ENCODE measurements around the gene STUM.

STUM gene

GRCh38 chr1:226541631-226542622 is 6.6 kb upstream of the STUM start:
- no peak for DNase-seq (ENCODE audit: low read depth in 1 of 2, low spot score in 1 of 2)

GRCh38 chr1:226542623-226543103 is 5.9 kb upstream of the STUM start:
- no peak for DNase-seq (ENCODE audit: low read depth in 1 of 2, low spot score in 1 of 2)
- TF ChIP-seq JUND (IDR thresholded peaks at IDR 0.05; ENCODE audit: low read depth), result no peak
- in situ Hi-C loops (cut with HindIII; ENCODE audit: low pct_unique_long_range_greater_than_20kb, low sequenced_read_pairs), result no loop called here

More at GRCh38 chr1:226541631-226542622, 6.6 kb upstream of the STUM start:
- TF ChIP-seq JUND (IDR thresholded peaks at IDR 0.05; ENCODE audit: low read depth), result no peak
- in situ Hi-C loops (cut with HindIII; ENCODE audit: low pct_unique_long_range_greater_than_20kb, low sequenced_read_pairs), result no loop called here

DNA sequence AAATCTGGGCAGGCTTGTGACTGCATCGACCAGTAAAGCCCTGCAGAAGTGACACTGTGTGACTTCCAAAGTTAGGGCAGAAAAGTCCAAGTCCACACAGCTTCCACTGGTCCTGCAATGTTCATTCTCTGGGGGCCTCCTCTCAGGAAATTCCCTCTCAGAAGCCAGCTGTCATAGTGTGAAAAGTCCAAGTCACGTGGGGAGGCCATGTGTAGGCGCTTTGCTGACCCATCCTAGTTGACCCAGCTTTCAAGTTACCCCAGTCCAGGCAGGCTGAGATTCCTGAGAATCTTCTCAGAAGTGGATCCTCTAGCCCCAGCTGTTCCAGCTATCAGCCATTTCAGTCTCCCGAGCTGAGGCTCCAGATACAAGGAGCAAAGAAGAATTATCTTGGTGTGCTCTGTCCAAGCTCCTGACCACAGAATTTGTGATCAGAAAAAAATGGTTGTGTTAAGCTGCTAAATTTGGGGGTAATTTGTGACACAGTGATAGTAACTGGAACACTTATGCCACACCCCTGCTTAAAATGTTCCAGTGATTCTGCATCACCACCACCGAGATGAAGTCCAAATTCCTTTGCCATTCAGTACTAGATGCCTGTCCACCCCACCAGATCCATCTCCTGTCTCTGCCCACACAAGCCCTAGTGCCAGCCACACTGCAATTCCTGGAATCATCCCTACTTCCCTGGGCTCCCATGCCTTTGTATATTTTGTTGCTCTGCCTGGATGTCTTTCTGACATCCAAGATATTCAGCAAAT is 2.5 kb upstream of the STUM start:
- TF ChIP-seq JUND (IDR thresholded peaks at IDR 0.05; ENCODE audit: low read depth), result no peak
- in situ Hi-C loops (cut with HindIII; ENCODE audit: low pct_unique_long_range_greater_than_20kb, low sequenced_read_pairs), result no loop called here
- no peak for DNase-seq (ENCODE audit: low read depth in 1 of 2, low spot score in 1 of 2)

GRCh38 chr1:226546926-226547325 is 1.6 kb upstream of the STUM start:
- TF ChIP-seq JUND (IDR thresholded peaks at IDR 0.05; ENCODE audit: low read depth), result no peak
- no peak for DNase-seq (ENCODE audit: low read depth in 1 of 2, low spot score in 1 of 2)
- in situ Hi-C loops (cut with HindIII; ENCODE audit: low pct_unique_long_range_greater_than_20kb, low sequenced_read_pairs), result no loop called here

GRCh38 chr1:226547754-226548191 is 791 bp upstream of the STUM start:
- TF ChIP-seq JUND (IDR thresholded peaks at IDR 0.05; ENCODE audit: low read depth), result no peak
- peak; percentile 93 to 97 for DNase-seq (ENCODE audit: low read depth in 1 of 2, low spot score in 1 of 2)
- in situ Hi-C loops (cut with HindIII; ENCODE audit: low pct_unique_long_range_greater_than_20kb, low sequenced_read_pairs), result no loop called here

DNA sequence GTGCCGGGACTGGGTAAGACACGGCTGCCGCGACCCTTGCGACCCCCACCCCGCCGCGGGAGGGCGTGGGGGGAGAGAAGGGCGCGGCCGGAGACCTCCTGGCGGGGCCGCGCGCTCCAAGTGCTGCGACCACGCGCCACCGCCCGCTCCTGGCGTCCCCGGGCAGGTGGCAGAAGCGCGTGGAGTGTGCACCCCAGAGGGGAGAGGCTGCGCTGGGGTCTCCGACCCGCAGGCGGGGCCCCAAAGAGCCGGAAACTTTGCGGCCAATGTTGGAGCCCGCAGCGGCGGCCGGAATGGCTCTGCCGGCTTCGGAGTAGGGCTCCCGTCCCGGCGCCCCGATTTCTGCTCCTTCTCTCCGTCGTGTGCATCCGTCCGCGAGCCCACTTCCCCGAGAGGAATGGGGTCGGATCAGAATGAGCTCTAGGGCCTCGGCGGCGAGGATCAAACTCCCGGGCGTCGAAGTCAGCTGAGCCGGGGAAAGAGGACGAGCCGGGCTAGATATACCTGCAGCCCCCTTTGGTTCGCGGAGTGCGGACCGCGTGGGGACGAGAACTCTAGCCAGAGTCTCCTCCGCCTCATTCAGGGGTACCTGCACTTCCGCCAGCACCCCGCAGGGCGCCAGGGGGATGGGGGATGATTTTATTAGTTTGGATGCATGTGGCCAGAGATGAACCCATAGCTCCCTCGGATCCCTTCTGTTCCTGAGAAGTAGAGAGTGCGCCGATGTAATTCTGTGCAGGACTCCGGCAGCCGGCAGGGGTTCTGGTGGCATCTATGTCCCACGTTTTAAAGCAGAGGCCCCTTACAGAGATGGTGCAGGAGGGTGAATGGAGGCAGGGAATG is 751 bp downstream of the STUM start:
- peak in 1 of 2 experiments; percentile 44 for DNase-seq (ENCODE audit: low read depth in 1 of 2, low spot score in 1 of 2)
- in situ Hi-C loops (cut with HindIII; ENCODE audit: low pct_unique_long_range_greater_than_20kb, low sequenced_read_pairs), result no loop called here
- TF ChIP-seq JUND (IDR thresholded peaks at IDR 0.05; ENCODE audit: low read depth), result no peak

- in situ Hi-C loops (cut with HindIII; ENCODE audit: low pct_unique_long_range_greater_than_20kb, low sequenced_read_pairs), result no loop called here
- TF ChIP-seq JUND (IDR thresholded peaks at IDR 0.05; ENCODE audit: low read depth), result no peak
- peak in 1 of 2 experiments; percentile 57 for DNase-seq (ENCODE audit: low read depth in 1 of 2, low spot score in 1 of 2)
Observed at GRCh38 chr1:226549937-226550671, 1.5 kb downstream of the STUM start.

GRCh38 chr1:226550672-226551041 is 2.1 kb downstream of the STUM start:
- no peak for DNase-seq (ENCODE audit: low read depth in 1 of 2, low spot score in 1 of 2)
- no peak for TF ChIP-seq JUND (IDR thresholded peaks at IDR 0.05; ENCODE audit: low read depth)
- in situ Hi-C loops (cut with HindIII; ENCODE audit: low pct_unique_long_range_greater_than_20kb, low sequenced_read_pairs), result no loop called here

DNA sequence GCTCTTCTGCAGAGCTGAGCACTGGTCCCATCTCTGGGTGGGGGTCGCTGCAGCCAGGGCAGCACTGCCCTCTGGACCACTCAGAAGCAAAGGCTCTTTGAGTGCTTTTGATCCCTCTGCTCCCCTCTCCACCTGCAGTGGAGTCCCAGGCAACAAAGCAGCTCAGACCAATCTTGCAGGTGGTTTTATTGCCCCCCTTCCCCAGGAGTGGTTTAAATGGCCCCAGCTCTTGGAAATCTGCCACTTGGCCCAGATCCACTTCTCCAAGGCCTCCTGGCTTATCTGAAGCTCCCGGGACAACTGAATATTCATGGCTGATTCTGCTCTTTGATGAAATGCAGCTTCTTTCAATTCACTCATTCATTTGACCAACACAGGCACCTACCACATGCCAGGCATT is 2.7 kb downstream of the STUM start:
- no peak for DNase-seq (ENCODE audit: low read depth in 1 of 2, low spot score in 1 of 2)
- no peak for TF ChIP-seq JUND (IDR thresholded peaks at IDR 0.05; ENCODE audit: low read depth)
- in situ Hi-C loops (cut with HindIII; ENCODE audit: low pct_unique_long_range_greater_than_20kb, low sequenced_read_pairs), result no loop called here

DNA sequence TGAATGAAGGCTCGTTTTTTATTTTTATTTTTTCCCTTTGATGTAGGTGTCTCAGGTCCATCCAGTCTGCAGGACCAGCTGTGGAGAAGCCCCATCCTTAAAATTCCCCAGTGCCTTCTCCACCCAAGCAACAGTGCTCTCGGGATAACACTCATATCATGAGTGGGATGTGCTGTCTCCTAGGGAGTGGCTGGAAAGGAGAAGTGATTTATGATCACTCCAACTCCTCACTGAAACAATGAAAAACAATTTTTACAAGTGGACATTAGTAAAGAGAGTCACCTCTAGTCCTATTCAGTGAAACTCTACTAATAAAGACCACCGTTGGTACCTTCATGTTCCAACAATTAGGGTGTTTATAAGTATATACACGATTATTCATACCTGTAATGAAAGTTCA is 3.5 kb downstream of the STUM start:
- no peak for DNase-seq (ENCODE audit: low read depth in 1 of 2, low spot score in 1 of 2)
- no peak for TF ChIP-seq JUND (IDR thresholded peaks at IDR 0.05; ENCODE audit: low read depth)
- in situ Hi-C loops (cut with HindIII; ENCODE audit: low pct_unique_long_range_greater_than_20kb, low sequenced_read_pairs), result no loop called here

GRCh38 chr1:226553266-226553923 is 4.8 kb downstream of the STUM start:
- in situ Hi-C loops (cut with HindIII; ENCODE audit: low pct_unique_long_range_greater_than_20kb, low sequenced_read_pairs), result no loop called here
- no peak for TF ChIP-seq JUND (IDR thresholded peaks at IDR 0.05; ENCODE audit: low read depth)
- DNase-seq (ENCODE audit: low read depth in 1 of 2, low spot score in 1 of 2), result no peak

Data from T47D (cell line).